Activated gamma-delta T cell treated with Interleukin-2 at 50 U/mL for 16 hours (primary cell): ENCODE results near the gene GSTA3.
"Not testable (repeated sequence)": the region's sequence is repeated elsewhere in the genome, so short reads cannot be mapped to it uniquely, and the experiment has no call there.

Source experiments
- DNase-seq: peaks from one replicate; pipeline ENCODE4 v3.0.0-alpha.2; 2020

GSTA3 gene

GRCh38 chr6:52909531-52909930, at the start of gene GSTA3:
Gene GSTA3 (minus strand): TSS chr6:52909698. CDS start chr6:52905834, 3,864 bp downstream.
- DNase-seq, result no peak

- no peak for DNase-seq
Measured at GRCh38 chr6:52958546-52959255, 49.2 kb upstream of the GSTA3 start.

DNA sequence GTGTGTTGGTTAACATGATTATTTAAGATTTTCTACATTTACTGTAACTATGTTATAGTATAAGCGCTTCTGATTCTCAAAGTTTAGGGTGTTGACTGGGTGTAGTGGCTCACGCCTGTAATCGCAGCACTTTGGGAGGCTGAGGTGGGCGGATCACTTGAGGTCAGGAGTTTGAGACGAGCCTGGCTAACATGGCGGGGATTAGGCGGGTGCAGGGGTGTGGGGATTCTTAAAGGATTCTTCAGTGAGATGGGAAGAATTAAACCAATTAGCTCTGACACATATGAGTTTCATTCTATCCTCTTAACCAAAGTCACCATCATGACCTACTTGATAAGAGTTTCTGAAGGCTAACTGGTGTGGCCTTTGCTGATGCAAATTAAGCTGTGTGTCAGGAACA, 46.4 kb upstream of the GSTA3 start:
- DNase-seq, result no peak

- DNase-seq, result no peak
Measured at GRCh38 chr6:52953911-52954839, 44.7 kb upstream of the GSTA3 start.

- no peak for DNase-seq
Measured at GRCh38 chr6:52946306-52946705, 36.8 kb upstream of the GSTA3 start.

DNA sequence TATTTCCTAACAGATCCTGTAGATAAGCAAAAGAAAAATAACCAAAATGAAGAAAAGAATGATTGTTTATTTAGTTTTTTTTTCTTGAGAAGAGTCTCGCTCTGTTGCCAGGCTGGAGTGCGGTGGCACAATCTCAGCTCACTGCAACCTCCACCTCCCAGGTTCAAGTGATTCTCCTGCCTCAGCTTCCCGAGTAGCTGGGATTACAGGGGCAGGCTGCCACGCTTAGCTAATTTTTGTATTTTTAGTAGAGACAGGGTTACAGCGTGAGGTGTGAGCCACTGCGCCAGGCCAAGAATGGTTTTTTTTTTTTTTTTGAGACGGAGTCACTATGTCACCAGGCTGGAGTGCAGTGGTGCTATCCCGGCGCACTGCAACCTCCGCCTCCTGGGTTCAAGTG, 33.3 kb upstream of the GSTA3 start:
- not testable (repeated sequence) for DNase-seq

GRCh38 chr6:52942221-52942620, 32.7 kb upstream of the GSTA3 start:
- DNase-seq, result no peak

DNA sequence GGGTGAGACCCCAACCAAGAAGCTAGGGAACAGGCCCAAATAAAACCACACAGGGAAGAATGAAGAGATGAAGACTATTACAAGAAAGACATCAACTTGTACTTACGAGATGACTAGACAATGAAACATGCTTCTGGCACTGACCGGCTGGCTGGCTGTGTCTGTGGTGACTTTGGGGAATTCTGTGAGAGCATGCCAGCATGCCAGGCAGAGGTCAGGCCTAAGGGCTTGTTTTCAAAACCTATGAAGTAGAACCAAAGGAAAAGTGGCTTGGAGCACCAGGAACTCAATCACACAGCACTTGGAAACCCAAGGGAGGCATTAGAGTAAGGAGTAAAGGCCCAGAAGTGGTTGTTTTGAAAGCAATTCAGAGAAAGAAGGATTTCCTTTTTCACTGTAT, 28.4 kb upstream of the GSTA3 start:
- DNase-seq, result no peak

DNA sequence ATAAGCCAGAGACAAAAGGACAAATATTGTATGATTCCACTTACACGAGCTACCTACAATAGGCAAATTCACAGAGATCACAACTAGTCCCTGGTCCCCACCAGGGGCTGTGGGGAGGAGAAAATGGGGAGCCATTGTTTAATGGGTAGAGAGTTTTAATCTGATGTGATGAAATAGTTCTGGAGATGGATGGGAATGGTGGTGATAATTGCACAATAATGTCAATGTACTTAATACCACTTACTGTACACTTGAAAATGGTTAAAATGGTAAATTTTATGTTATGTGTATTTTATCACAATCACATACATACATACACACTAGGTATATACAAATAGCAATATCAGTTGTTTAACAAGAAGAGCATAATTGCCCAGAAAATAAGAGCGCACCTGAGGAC, 24.3 kb upstream of the GSTA3 start:
- no peak for DNase-seq

DNA sequence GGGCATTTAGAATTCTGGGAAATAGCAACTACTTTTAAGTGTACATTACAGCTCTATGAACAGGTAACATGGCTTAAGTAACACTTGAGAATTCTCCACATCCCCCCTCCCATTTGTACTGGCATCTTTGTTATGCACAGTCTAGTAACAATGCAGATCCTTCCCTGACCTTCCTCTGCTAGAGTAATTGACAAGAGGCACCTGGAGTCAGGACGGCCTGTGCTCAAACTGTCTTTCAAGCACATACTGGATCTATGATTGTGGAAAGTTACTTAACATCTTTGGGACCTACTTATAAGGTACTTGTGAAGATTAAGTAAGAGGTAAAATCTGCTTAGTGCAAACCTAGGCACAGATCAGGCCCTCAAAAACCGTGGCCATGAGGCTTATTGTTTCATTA, 21.9 kb upstream of the GSTA3 start:
- DNase-seq, result no peak

DNA sequence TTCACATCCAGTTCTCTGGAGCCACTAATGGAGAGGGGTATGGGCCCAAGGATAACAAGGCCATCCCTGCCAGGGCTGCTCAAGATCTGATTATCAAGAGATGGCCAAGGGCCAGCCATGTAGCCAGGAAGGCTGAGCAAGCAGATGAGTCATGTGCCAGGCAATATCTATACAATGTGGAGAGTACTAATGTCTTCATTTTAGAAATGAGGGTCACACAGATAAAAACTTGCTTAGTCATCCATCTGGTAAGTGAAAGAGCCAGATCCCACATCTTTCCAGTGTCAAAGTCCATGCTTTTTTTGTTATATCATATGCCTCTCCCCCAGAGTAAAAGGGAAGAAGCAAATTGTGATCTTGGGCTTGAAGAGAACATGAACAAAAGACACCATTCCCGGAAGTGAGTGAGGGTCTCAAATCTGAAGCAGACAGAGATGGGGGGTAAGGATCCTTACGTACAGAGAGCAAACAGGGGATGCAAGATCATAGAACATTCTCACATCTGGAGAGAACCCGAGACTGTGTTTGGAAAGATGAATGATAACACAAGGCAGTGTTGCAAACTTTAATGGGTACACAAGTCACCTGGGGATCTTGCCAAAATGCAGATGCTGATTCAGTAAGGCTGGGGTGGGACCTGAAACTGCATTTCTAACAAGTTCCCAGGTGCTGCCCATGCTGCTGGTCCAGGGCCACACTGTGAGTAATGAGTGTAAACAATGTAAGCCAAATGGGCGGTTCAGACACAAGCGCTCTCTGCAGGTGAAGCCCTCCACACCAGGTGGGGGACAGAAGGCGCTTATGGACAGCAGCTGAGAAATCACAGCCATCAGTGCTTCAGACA, 20.0 kb upstream of the GSTA3 start:
- no peak for DNase-seq

GRCh38 chr6:52927451-52927850, 18.0 kb upstream of the GSTA3 start:
- DNase-seq, result no peak

DNA sequence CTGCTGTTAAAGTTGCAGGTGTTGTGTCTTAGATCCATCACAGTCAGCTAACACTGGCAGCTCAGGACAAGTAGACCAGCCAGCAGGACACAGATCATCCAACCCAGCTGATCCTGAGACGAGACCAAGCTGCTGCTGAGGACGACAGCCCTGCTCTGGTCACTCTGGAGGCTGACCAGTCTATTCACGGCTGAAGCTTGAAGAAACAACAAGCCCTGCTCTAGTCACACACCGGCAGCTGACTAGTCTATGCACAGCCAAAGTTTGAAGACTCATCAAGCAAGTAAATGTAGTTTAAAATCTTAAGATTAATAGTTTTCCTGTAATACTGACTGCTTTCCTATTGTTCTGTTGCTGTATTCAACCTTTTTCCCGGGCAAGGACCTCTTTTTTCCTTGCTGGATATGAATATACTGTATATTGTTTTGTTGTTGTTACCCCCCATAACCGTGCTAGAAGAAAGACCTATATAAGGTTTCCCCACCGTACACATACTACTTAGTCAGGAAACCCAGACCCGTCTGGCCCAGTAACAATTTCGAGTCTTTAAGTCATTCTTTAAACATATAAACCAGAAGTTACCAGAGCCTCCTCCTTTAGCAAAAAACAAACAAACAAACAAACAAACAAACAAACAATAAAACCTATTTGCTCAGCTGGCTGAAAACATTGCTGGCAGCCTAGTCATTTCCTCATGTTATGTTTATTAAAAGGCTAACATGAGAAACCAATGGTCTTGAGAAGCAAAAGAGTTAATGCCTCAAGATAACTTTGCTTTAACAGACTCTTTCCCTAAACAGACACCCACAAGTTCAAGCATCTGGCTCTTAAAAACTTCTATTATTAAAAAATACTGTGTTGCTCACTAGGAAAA, 16.7 kb upstream of the GSTA3 start:
- DNase-seq, result no peak

DNA sequence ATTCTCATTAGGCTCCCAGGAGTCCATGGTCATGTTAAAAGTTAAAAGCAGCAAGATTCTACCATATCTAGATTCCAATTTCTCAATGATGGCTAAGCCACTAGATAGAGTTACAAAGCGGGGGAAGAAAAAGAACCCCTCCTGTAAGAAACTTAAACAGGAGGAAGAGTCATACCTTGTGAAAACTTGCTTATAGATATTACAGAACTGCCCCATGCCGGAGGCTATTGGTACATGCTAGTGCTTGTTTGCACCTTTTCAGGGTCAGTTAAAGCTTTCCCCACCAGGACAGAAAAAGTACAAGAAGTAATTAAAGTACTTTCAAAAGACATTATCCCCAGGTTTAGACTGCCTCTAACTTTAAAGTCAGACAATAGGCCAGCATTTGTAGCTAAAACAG, 15.5 kb upstream of the GSTA3 start:
- no peak for DNase-seq

DNA sequence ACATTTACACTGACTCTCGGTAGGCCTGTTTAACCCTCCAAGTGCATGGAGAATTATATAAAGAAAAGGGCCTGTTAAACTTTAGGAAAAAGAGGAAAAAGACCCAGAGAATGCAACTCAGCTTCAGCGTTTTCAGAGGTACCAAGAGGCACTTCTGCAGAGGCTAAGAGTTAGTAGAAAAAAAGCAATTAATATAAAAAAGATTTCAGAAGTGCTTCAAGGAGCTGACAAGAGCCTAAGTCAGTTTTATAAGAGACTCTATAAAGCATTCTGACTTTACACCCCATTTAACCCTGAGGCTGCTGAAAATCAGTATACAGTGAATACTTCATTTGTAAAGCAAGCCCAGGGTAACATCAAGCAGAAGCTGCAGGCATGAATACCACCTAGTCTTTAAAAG, 14.2 kb upstream of the GSTA3 start:
- not testable (repeated sequence) for DNase-seq

- DNase-seq, result no peak
Measured at GRCh38 chr6:52922161-52922560, 12.7 kb upstream of the GSTA3 start.

DNA sequence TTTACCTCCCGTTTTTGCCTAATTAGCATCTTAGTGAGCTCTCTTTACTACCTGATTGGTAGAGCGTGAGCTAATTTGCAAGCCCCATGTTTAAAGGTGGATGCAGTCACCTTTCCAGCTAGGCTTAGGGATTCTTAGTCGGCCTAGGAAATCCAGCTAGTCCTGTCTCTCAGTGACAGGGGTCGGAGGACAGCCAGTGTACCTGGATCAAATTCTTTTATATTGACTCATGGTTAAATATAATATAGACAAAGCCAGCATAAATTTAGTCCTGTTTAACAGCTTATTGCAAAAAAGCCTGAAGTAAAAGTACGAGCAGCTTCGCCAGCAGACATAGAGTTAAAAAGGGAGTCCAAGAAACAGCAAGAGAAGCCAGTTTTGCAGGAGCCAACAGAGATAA, 12.2 kb upstream of the GSTA3 start:
- no peak for DNase-seq

DNA sequence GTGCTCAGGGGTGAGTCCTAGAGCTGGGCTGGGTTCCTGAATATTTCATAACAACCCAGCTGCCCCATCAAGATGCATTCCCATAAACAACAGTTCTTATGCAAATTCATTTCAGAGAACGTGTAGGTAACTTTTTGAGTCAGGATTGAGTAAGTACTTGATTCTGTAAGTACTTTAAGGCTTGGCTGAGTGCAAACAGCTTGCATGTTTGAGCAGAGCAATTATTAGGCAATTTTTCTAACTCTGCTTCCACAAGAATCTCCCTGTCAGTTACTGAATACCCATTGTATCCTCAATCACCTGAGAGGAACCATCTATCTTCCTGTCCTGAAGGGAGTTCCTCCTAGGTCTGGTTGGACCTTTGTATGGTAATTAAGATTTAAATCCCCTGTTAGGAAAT, 10.0 kb upstream of the GSTA3 start:
- not testable (repeated sequence) for DNase-seq

DNA sequence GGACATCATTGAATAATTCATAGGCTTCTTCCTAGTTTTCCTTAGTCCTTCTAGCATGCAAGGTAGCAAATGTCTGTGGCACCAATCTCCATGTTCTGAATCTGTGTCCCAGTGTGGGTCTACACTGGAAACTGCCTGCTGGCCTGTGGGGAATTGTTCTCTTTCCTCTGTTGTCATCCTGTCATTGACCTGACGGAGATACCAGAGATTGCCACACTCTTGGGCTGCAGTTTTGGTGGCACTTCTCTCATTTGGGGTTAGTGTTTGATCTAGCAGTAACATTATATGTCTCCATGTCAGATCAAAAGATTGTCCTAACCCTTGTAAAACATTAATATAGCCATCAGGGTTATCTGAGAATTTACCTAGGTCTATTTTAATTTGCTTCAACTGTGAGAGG, 9.3 kb upstream of the GSTA3 start:
- not testable (repeated sequence) for DNase-seq

- not testable (repeated sequence) for DNase-seq
Measured at GRCh38 chr6:52918027-52918686, 8.7 kb upstream of the GSTA3 start.

DNA sequence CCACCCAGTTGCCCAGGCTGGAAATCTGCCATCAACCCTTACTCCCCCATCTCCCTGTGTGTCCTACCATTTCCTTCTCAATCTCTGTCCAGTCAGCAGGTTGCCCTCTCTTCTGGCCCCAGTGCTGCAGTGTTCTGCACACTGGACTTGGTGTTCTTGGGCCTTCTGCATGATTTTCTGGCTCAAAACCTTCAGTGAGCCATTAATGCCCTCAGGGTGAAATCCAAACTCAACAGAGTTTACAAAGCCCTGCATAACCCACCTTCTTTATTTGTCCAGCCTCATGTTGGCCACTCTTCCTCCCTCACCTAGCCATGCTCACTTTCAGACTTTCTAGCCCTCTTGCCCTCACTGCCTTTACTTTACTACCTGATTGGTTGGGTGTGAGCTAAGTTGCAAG, 5.0 kb upstream of the GSTA3 start:
- DNase-seq, result no peak

- no peak for DNase-seq
Measured at GRCh38 chr6:52910091-52910490, 593 bp upstream of the GSTA3 start.
